Memory B cell (primary cell): Measurements from ENCODE around the gene HEBP2.
A peak's percentile ranks its signal among the peaks of the same experiment; 100 is the strongest.
"Not testable (repeated sequence)": the region's sequence is repeated elsewhere in the genome, so short reads cannot be mapped to it uniquely, and the experiment has no call there.

Experiments
- ATAC-seq: fragments of 150-1000 bp; cut with Tn5 transposase; 2 replicates; pipeline ENCODE4 v1.10.0; 2021; ENCODE audit warnings: low read depth, mild to moderate bottlenecking, moderate library complexity
- DNase-seq, 2 donors: peaks; one replicate each; pipeline ENCODE4 v3.0.0; 2022; ENCODE audit warnings: low spot score in 2 of 2
- H3K27ac Mint-ChIP-seq: one replicate; pipeline ENCODE4 v1.8.0; 2022; ENCODE audit warnings: mild to moderate bottlenecking, moderate library complexity, mixed read lengths
- H3K27me3 Mint-ChIP-seq: one replicate; pipeline ENCODE4 v1.8.0; 2022; ENCODE audit warnings: mixed read lengths
- H3K36me3 Mint-ChIP-seq: one replicate; pipeline ENCODE4 v1.8.0; 2022; ENCODE audit warnings: mild to moderate bottlenecking, mixed read lengths
- H3K4me1 Mint-ChIP-seq: one replicate; pipeline ENCODE4 v1.8.0; 2022; ENCODE audit warnings: mixed read lengths
- H3K4me3 Mint-ChIP-seq: one replicate; pipeline ENCODE4 v1.8.0; 2022; ENCODE audit warnings: mild to moderate bottlenecking, moderate library complexity, mixed read lengths
- H3K9me3 Mint-ChIP-seq: one replicate; pipeline ENCODE4 v1.8.0; 2022; ENCODE audit warnings: mixed read lengths

The HEBP2 gene

DNA sequence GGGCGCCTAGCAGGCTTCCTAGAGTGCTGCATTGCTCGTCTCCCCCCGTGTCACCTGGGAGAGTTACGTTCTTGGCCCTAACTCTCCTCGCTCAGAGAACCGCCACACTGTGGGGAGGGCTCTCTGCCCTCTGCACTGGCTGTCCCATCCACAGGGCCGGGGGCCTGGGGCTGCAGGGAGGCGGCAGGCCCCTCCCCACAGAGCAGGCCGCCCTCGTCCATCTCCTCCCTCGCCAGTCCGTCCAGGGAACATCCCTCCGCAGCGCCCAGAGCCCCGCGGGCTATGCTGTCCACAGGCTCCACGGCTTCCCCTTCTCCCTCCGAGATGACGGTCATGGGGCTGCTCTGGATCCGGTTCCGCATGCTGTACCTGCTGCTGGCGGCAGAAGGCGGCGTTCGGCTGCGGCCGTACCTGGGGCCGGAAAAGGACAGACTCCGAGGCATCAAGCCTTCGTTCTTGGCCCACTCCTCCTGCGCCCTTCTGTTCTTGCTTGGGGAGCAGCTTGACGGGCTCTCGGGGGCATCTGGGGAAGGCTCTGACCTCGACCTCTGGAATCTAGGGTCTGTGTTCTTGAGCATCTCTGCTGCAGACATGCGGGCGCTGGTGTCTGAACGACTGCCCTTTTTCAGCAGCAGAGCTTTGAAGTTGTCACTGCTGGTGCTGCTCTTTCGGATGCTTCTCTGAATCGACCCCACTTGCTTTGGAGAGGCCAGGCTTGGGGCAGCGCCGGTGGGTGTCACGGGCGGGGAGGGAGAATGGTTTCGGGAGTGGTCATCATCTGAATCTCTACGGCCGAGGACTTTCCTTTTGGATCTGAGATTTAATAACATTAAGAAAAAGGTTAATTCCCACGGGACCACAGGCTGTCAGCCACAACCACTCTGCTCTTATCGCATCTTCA is 20.2 kb downstream of the HEBP2 start:
- DNase-seq (no peak), ATAC-seq (no peak)
- Mint-ChIP-seq H3K4me1 (peaks cover under 1% of the 10 kb centered on the region), H3K27ac (no peak overlapping the region), H3K9me3 (no peaks in the 10 kb centered on the region), H3K36me3 (peaks cover 2% of the 10 kb centered on the region), H3K27me3 (peaks cover 2% of the 10 kb centered on the region), H3K4me3 (no peak overlapping the region)

GRCh38 chr6:138425256-138425655 is 21.2 kb downstream of the HEBP2 start:
- H3K9me3 Mint-ChIP-seq, H3K4me3 Mint-ChIP-seq, H3K4me1 Mint-ChIP-seq, H3K27me3 Mint-ChIP-seq, ATAC-seq, H3K36me3 Mint-ChIP-seq, H3K27ac Mint-ChIP-seq, DNase-seq: not testable (repeated sequence)

DNA sequence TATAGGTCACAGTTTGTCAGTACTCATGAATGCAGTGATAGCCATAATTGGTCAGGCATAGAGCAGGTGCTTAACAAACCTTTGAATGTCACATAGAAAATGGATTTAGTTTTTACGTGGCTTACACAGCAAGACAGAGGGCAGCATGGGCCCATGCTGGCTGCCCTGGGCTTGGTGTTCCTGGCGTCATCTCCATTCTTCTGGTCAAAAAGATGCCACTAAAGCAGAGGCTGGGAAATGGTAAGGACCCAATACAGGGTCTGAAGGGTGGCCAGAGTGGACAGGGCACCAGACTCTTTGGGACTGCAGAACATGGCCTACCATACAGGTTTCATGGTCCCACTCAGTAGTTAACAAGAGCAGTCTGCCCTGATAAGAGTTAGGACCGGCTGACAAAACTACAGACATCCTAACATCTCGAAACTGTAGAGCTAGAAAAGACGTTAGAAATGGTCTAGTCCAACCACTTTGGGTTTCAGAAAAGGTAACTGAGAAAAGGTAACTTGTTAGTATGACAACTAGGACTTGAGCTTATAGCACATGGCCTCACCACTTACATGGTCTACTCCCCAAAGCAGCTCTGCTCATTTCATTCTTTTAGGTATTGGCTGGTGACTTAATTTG is 22.6 kb downstream of the HEBP2 start:
- Mint-ChIP-seq H3K36me3 (no peaks in the 10 kb centered on the region), H3K4me1 (peaks cover 7% of the 10 kb centered on the region), H3K27me3 (peaks cover 9% of the 10 kb centered on the region)

GRCh38 chr6:138427701-138428100 is 23.7 kb downstream of the HEBP2 start:
- H3K4me1 Mint-ChIP-seq = peaks cover 8% of the 10 kb centered on the region

More for the DNA sequence above, 22.6 kb downstream of the HEBP2 start:
- ATAC-seq (no peak), DNase-seq (no peak)
- H3K9me3 Mint-ChIP-seq = no peaks in the 10 kb centered on the region
- H3K27ac Mint-ChIP-seq = no peak overlapping the region
- H3K4me3 Mint-ChIP-seq = no peak overlapping the region

GRCh38 chr6:138428944-138429598 is 25.0 kb downstream of the HEBP2 start:
- peaks cover 11% of the 10 kb centered on the region for H3K27me3 Mint-ChIP-seq
- peak in 1 of 2 donors; percentile 30 for DNase-seq

More at GRCh38 chr6:138427701-138428100, 23.7 kb downstream of the HEBP2 start:
- Mint-ChIP-seq H3K9me3 (no peaks in the 10 kb centered on the region), H3K36me3 (no peaks in the 10 kb centered on the region), H3K4me3 (no peak overlapping the region), H3K27ac (no peak overlapping the region), H3K27me3 (peaks cover 9% of the 10 kb centered on the region)
- ATAC-seq (no peak), DNase-seq (no peak)

GRCh38 chr6:138429761-138430160 is 25.7 kb downstream of the HEBP2 start:
- Mint-ChIP-seq H3K36me3 (no peaks in the 10 kb centered on the region), H3K9me3 (no peaks in the 10 kb centered on the region), H3K27ac (no peak overlapping the region), H3K4me1 (peaks cover 8% of the 10 kb centered on the region), H3K4me3 (no peak overlapping the region), H3K27me3 (peaks cover 11% of the 10 kb centered on the region)
- DNase-seq (no peak), ATAC-seq (no peak)

More at GRCh38 chr6:138428944-138429598, 25.0 kb downstream of the HEBP2 start:
- ATAC-seq = peak; percentile 57
- no peak overlapping the region for H3K27ac Mint-ChIP-seq
- H3K36me3 Mint-ChIP-seq = no peaks in the 10 kb centered on the region
- peaks cover 8% of the 10 kb centered on the region for H3K4me1 Mint-ChIP-seq
- H3K9me3 Mint-ChIP-seq = no peaks in the 10 kb centered on the region
- H3K4me3 Mint-ChIP-seq = no peak overlapping the region

DNA sequence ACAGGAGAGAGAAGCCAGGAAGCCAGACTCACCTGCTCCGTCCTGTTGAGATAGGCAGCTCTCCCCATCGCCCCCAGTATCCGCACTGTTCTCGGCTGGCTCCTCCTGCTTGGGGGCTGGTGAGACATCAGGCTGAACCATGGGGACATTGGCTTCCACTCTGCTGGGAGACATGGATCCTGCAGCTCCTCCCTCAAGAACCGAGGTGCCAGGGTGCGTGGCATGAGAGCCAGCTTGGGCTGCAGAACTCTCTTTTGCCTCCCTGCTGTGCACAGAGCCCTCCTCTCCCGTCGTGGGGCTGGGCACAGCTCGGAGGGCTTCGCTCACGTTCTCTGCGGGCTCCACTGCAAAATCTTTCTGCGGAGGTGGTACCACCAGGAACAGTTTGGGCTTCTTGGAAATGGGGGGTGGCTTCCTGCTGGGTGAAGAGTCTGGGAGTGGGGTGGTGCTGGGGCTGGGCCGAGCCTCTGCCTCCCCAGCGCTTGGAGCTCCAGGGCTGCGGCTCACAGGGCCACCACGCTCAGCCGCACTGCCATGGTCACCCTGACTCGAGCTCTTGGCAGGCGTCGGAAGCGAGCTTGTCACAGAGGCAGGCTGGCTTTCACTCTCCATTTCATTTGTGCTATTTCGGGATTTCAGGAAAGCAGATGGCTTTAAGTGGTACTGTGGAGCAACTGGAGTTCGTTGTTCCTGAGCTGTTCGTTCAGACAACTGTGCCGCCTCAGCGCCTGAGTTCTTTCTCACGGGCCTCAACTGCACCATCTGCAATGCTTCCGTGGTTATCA is 26.5 kb downstream of the HEBP2 start:
- Mint-ChIP-seq H3K36me3 (no peaks in the 10 kb centered on the region), H3K4me1 (peaks cover 11% of the 10 kb centered on the region), H3K27me3 (peaks cover 11% of the 10 kb centered on the region), H3K9me3 (no peaks in the 10 kb centered on the region), H3K27ac (no peak overlapping the region), H3K4me3 (no peak overlapping the region)
- ATAC-seq = no peak
- no peak for DNase-seq

DNA sequence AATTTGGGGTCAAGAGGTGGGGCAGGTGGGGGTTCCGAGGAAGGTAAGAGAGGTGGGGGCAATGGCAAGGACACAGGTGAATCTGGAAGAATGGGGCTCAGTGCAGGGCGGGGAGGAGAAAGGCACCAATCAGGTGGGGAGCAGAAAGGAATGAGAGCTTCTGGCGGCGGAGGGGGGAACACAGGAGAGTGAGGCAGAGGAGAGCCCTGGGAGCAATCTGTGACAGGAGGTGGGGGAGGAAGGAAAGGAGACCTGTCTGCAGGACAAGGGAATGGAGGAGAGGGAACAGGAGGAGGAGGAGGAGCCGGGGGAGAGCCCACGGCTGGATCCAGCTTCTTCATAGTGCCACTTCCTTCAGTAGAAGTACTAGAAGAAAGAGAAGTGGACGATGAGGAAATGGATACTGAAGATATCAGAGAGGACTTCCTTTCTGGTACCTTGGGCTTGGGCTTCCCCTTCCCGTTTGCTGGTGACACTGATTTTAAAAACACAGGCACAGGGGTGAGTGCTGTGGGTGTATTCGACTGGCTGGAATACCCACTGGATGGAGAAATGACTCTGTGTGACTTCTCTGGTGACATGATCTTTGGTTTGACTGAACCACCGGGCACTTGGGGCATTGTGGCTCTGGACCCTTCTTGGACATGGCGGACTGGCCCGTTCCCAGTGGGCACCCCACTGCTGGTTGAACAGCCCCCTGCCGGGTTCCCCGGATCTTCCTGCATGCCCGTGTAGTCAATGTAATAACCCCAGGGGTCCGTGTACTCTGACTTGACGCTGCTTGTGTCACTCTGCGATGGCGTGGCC is 27.4 kb downstream of the HEBP2 start:
- Mint-ChIP-seq H3K9me3 (no peaks in the 10 kb centered on the region), H3K27me3 (peaks cover 11% of the 10 kb centered on the region), H3K4me1 (peaks cover 11% of the 10 kb centered on the region), H3K27ac (no peak overlapping the region), H3K4me3 (no peak overlapping the region), H3K36me3 (no peaks in the 10 kb centered on the region)
- ATAC-seq = peak; percentile 64
- DNase-seq = no peak

GRCh38 chr6:138432063-138432356 is 28.0 kb downstream of the HEBP2 start:
- H3K36me3 Mint-ChIP-seq = no peaks in the 10 kb centered on the region
- H3K4me3 Mint-ChIP-seq = no peak overlapping the region
- peaks cover 11% of the 10 kb centered on the region for H3K27me3 Mint-ChIP-seq
- DNase-seq = no peak
- H3K27ac Mint-ChIP-seq = no peak overlapping the region
- peaks cover 11% of the 10 kb centered on the region for H3K4me1 Mint-ChIP-seq
- H3K9me3 Mint-ChIP-seq = no peaks in the 10 kb centered on the region
- ATAC-seq = no peak

DNA sequence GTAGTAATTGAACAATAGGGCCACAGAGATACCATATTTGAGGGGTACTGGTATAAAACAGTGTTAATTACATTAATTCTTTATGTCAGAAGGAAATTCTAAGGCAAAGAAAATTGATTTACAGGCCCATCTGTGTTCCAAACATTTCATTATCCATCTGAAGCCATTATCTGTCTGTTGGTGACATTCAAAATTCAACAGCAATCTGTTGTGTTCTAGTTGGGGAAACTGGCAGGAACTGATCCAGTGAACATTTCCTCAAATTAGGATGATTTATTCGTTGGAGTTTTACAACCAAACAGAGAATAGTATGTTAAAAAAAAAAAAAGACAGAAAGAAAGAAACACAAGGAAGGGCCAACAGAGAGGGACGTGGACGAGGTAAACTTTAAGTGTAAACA is 30.1 kb downstream of the HEBP2 start:
- Mint-ChIP-seq H3K4me1 (peaks cover 11% of the 10 kb centered on the region), H3K36me3 (no peaks in the 10 kb centered on the region), H3K4me3 (no peak overlapping the region), H3K27ac (no peak overlapping the region), H3K9me3 (no peaks in the 10 kb centered on the region), H3K27me3 (peaks cover 12% of the 10 kb centered on the region)
- no peak for DNase-seq
- no peak for ATAC-seq

DNA sequence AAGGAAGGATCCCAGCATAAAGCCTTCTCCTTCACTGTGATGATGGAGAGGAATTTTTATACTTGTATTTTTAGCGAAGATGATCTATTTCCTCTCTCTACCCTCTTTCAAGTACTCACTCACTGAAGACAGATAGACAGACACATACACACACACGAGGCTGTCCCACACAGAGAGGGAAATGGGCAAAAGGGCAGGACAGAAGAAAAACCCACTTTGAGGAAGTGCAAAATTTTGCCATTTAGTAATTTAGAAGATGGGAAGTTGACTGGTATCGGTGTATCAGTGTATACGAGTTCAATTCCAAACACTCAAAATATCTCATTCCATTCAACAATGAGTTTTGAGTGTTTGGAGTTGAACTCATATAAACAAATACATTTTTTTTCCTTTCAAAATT is 30.9 kb downstream of the HEBP2 start:
- DNase-seq (no peak), ATAC-seq (peak; percentile 45)
- Mint-ChIP-seq H3K4me1 (peaks cover 9% of the 10 kb centered on the region), H3K36me3 (no peaks in the 10 kb centered on the region), H3K4me3 (no peak overlapping the region), H3K27me3 (peaks cover 9% of the 10 kb centered on the region), H3K27ac (no peak overlapping the region), H3K9me3 (no peaks in the 10 kb centered on the region)

- ATAC-seq = no peak
- Mint-ChIP-seq H3K9me3 (no peaks in the 10 kb centered on the region), H3K27me3 (peaks cover 2% of the 10 kb centered on the region), H3K4me1 (peaks cover 3% of the 10 kb centered on the region), H3K36me3 (no peaks in the 10 kb centered on the region), H3K27ac (no peak overlapping the region), H3K4me3 (no peak overlapping the region)
- DNase-seq = no peak
Observed at GRCh38 chr6:138439546-138439945, 35.5 kb downstream of the HEBP2 start.

DNA sequence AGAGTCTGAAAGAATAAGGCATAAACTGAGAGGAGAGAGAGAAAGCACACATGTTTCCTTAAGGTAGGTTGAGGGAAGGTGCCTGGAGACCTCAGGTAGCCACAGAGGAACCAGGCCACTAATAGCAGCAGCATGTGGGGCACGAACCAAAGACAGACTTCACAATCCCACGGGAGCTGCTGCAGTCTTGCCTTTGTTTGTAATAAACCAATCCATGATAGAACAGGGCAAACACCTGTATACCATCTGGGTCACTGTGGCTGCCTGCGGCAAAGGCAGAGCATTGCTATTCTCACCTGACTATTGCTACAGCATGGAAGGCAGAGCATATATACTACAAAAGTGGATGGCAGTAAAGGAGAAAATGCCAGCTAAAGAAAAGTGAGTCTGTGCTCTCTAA is 36.3 kb downstream of the HEBP2 start:
- Mint-ChIP-seq H3K27me3 (peaks cover 2% of the 10 kb centered on the region), H3K4me3 (no peak overlapping the region), H3K4me1 (no peaks in the 10 kb centered on the region), H3K27ac (no peak overlapping the region), H3K36me3 (no peaks in the 10 kb centered on the region), H3K9me3 (no peaks in the 10 kb centered on the region)
- DNase-seq (no peak), ATAC-seq (no peak)
